HepG2 (cell line): Measurements from ENCODE around the gene SAYSD1. TPM values are rescaled to one million over a fixed set of nuclear protein-coding genes. Genes with fewer than 3 reads are reported as not detected.
A peak's percentile ranks its signal among the peaks of the same experiment; 100 is the strongest.

ENCODE experiments used
- ARID2 ChIP-seq: sonication (generic); formaldehyde crosslinking; IDR thresholded peaks from 2 replicates; pipeline ENCODE4 v1.8.1; 2022; ENCODE audit warnings: mild to moderate bottlenecking, missing genetic modification reagents, borderline replicate concordance
- ATF7 ChIP-seq, 2 experiments: fragments of 450-650 bp in 1 of 2; sonication (generic) in 1 of 2; formaldehyde crosslinking in 1 of 2; IDR thresholded peaks; 2 replicates each; pipeline versions ENCODE4 v1.4.0 to v1.6.1; 2016 to 2020; ENCODE audit warnings: antibody characterized with exemption in 1 of 2, mild to moderate bottlenecking in 1 of 2, missing genetic modification reagents in 1 of 2
- DNMT3B ChIP-seq: conservative IDR thresholded peaks from 2 replicates; pipeline ENCODE4 v1.6.1; 2016; ENCODE audit warnings: missing biosample characterization, control low read depth
- EEA1 ChIP-seq: sonication (generic); formaldehyde crosslinking; IDR thresholded peaks from 2 replicates; pipeline ENCODE4 v1.5.1; 2020; ENCODE audit warnings: mild to moderate bottlenecking, missing genetic modification reagents, borderline replicate concordance
- EED ChIP-seq: sonication (generic); formaldehyde crosslinking; IDR thresholded peaks from 2 replicates; pipeline ENCODE4 v1.5.0; 2020; ENCODE audit warnings: mild to moderate bottlenecking, missing genetic modification reagents
- FOXK1 ChIP-seq: sonication (generic); formaldehyde crosslinking; IDR thresholded peaks from 2 replicates; pipeline ENCODE4 v1.4.0; 2020; ENCODE audit warnings: low read depth, missing genetic modification reagents, borderline replicate concordance
- GATA4 ChIP-seq: sonication (generic); IDR thresholded peaks from 2 replicates; pipeline ENCODE4 v1.6.1; 2016; ENCODE audit warnings: antibody characterized with exemption, low read depth, borderline replicate concordance
- KMT2A ChIP-seq: sonication (generic); formaldehyde crosslinking; IDR thresholded peaks from 2 replicates; pipeline ENCODE4 v1.4.0; 2020; ENCODE audit warnings: missing genetic modification reagents
- MEIS2 ChIP-seq: sonication (generic); formaldehyde crosslinking; IDR thresholded peaks from 2 replicates; pipeline ENCODE4 v1.9.0; 2021; ENCODE audit warnings: mild to moderate bottlenecking, missing genetic modification reagents
- MIER3 ChIP-seq: IDR thresholded peaks from 2 replicates; pipeline ENCODE4 v1.6.1; 2016; ENCODE audit warnings: missing compliant biosample characterization, borderline replicate concordance
- SP2 ChIP-seq: sonication (generic); formaldehyde crosslinking; IDR thresholded peaks from 2 replicates; pipeline ENCODE4 v1.5.1; 2020; ENCODE audit warnings: mild to moderate bottlenecking, missing genetic modification reagents
- TARDBP ChIP-seq: sonication (generic); formaldehyde crosslinking; IDR thresholded peaks from 2 replicates; pipeline ENCODE4 v1.8.0; 2022; ENCODE audit warnings: mild to moderate bottlenecking, missing genetic modification reagents
- THAP11 ChIP-seq: IDR thresholded peaks from 2 replicates; pipeline ENCODE4 v1.6.1; 2016; ENCODE audit warnings: missing biosample characterization, missing genetic modification reagents
- ZNF101 ChIP-seq: sonication (generic); formaldehyde crosslinking; IDR thresholded peaks from 2 replicates; pipeline ENCODE4 v1.4.0; 2020; ENCODE audit warnings: mild to moderate bottlenecking, low read depth, missing genetic modification reagents, borderline replicate concordance
- ZNF180 ChIP-seq: sonication (generic); formaldehyde crosslinking; IDR thresholded peaks from 2 replicates; pipeline ENCODE4 v1.4.0; 2020; ENCODE audit warnings: low read depth, missing genetic modification reagents, borderline replicate concordance
- ZNF207 ChIP-seq: fragments of 450-650 bp; IDR thresholded peaks from 2 replicates; pipeline ENCODE4 v1.6.1; 2016; ENCODE audit warnings: antibody characterized with exemption, borderline replicate concordance
- ZNF383 ChIP-seq: sonication (generic); formaldehyde crosslinking; IDR thresholded peaks from 2 replicates; pipeline ENCODE4 v1.4.0; 2020; ENCODE audit warnings: missing genetic modification reagents, mild to moderate bottlenecking, borderline replicate concordance
- ZNF430 ChIP-seq: sonication (generic); formaldehyde crosslinking; IDR thresholded peaks from 2 replicates; pipeline ENCODE4 v1.9.0; 2021; ENCODE audit warnings: mild to moderate bottlenecking, missing genetic modification reagents
- ZNF558 ChIP-seq: sonication (generic); formaldehyde crosslinking; IDR thresholded peaks from 2 replicates; pipeline ENCODE4 v1.9.0; 2022; ENCODE audit warnings: mild to moderate bottlenecking, missing genetic modification reagents, borderline replicate concordance
- ZNF749 ChIP-seq: sonication (generic); formaldehyde crosslinking; IDR thresholded peaks from 2 replicates; pipeline ENCODE4 v1.8.0; 2022; ENCODE audit warnings: mild to moderate bottlenecking, missing genetic modification reagents, moderate library complexity, borderline replicate concordance
- ZSCAN31 ChIP-seq: sonication (generic); formaldehyde crosslinking; IDR thresholded peaks from 2 replicates; pipeline ENCODE4 v1.5.0; 2020; ENCODE audit warnings: low read depth, mild to moderate bottlenecking, missing genetic modification reagents
- polyA plus RNA-seq, 8 experiments: library from polyadenylated mRNA; depleted of rRNA in 3 of 8; stranded (reverse) in 7 of 8; unstranded in 1 of 8; fragments of >200 nt; fragmentation: Illumina TruSeq in 4 of 8; extraction: Trizol in 4 of 8; gene quantifications; 2 replicates each; pipeline versions ENCODE4 v1.2.1 to v1.2.3, GENCODE V29; 2011 to 2016; ENCODE audit warnings: low read depth in 4 of 8, missing spikeins in 1 of 8, mixed read lengths in 1 of 8; ENCODE audit not compliant: insufficient read depth in 1 of 8
- total RNA-seq, 5 experiments: library from RNA; depleted of rRNA; stranded (reverse); fragments of >200 nt; fragmentation: Illumina TruSeq; extraction: Trizol; gene quantifications; 2 replicates each; pipeline ENCODE4 v1.2.3, GENCODE V29; 2016; ENCODE audit warnings: low read depth in 1 of 5
- TF ChIP-seq, protein P1 (sequence below): sonication (generic); formaldehyde crosslinking; IDR thresholded peaks from 2 replicates; pipeline ENCODE4 v1.5.1; 2020; ENCODE audit warnings: mild to moderate bottlenecking, missing genetic modification reagents, moderate library complexity
- TF ChIP-seq, protein P2 (sequence below): sonication (generic); formaldehyde crosslinking; IDR thresholded peaks from 2 replicates; pipeline ENCODE4 v1.4.0; 2020; ENCODE audit warnings: missing genetic modification reagents

SAYSD1 gene
- total and polyA plus RNA-seq, 2 of the 13 experiments (the other 11 are each of a cell fraction or from before 2014, with no cell fraction given): 10.1 to 16.0 TPM

DNA sequence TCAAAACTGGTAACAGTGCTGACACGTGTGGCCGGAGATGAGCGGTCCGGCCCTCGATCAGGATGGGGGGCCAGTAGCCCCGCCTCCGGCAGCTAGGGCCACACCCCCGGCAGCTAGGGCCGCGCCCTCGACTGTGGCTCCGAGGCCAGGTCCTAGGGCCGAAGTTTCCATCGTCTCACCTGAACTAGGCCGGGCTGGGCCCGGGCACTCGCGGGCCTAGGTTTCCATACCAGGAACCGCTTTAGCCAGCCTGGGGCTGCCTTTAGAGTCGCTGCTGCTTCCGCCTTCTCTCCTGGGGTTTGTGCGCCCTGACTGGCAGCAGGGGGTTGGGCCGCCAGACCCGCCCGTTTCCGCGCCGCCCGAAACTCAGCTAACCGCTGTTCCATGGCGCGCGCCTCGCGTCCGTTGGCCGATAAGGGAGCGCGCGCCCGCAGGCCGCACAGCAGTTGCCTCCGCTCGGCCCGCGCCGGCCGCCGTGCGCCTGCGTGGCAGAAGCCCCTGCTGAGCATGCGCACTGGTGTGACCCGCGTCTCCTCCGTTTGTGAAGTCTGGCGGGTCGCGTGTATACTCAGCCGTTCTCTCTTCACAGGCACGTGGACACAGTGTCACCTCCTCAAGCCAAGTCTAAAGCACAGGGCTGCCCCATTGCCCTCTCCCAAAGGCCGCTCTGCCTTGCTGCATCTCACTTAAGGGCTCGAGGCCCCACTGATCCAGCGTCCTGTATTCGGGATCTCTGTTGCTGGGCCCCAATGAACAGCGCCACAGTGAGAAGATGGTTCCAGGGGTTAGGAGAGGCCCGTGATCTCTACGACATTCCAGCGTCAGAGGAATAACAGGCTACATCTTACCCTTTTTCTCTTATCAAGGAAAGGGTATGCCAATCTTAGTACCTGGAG lies at the start of gene SAYSD1 (continued):
- TF ChIP-seq, protein P1, sequence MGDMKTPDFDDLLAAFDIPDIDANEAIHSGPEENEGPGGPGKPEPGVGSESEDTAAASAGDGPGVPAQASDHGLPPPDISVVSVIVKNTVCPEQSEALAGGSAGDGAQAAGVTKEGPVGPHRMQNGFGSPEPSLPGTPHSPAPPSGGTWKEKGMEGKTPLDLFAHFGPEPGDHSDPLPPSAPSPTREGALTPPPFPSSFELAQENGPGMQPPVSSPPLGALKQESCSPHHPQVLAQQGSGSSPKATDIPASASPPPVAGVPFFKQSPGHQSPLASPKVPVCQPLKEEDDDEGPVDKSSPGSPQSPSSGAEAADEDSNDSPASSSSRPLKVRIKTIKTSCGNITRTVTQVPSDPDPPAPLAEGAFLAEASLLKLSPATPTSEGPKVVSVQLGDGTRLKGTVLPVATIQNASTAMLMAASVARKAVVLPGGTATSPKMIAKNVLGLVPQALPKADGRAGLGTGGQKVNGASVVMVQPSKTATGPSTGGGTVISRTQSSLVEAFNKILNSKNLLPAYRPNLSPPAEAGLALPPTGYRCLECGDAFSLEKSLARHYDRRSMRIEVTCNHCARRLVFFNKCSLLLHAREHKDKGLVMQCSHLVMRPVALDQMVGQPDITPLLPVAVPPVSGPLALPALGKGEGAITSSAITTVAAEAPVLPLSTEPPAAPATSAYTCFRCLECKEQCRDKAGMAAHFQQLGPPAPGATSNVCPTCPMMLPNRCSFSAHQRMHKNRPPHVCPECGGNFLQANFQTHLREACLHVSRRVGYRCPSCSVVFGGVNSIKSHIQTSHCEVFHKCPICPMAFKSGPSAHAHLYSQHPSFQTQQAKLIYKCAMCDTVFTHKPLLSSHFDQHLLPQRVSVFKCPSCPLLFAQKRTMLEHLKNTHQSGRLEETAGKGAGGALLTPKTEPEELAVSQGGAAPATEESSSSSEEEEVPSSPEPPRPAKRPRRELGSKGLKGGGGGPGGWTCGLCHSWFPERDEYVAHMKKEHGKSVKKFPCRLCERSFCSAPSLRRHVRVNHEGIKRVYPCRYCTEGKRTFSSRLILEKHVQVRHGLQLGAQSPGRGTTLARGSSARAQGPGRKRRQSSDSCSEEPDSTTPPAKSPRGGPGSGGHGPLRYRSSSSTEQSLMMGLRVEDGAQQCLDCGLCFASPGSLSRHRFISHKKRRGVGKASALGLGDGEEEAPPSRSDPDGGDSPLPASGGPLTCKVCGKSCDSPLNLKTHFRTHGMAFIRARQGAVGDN: peak; percentile 100
- no peak; the same call in none of the 2 replicates for TF ChIP-seq KMT2A (CRISPR knock-in tag)
- TF ChIP-seq DNMT3B: peak; percentile 98
- no peak for TF ChIP-seq ATF7 (IDR thresholded peaks at IDR 0.05)
- TF ChIP-seq ATF7 (CRISPR knock-in tag; IDR thresholded peaks at IDR 0.05): peak; percentile 84
- peak; percentile 16; the same call in 1 of the 2 replicates for TF ChIP-seq TARDBP (CRISPR knock-in tag)
- 0 out of 2 replicates have a peak, but pooled peaks have one; percentile 84 for TF ChIP-seq ZNF383 (CRISPR knock-in tag)
- TF ChIP-seq EEA1: peak; percentile 91; the same call in 1 of the 2 replicates
- TF ChIP-seq GATA4: peak; percentile 65
- peak; percentile 80 for TF ChIP-seq MEIS2 (CRISPR knock-in tag)
- TF ChIP-seq, protein P2, sequence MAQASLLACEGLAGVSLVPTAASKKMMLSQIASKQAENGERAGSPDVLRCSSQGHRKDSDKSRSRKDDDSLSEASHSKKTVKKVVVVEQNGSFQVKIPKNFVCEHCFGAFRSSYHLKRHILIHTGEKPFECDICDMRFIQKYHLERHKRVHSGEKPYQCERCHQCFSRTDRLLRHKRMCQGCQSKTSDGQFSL (CRISPR knock-in tag): peak; percentile 75
- TF ChIP-seq ZNF180 (CRISPR knock-in tag): no peak
- peak; percentile 98 for TF ChIP-seq ARID2 (CRISPR knock-in tag)
- no peak for TF ChIP-seq ZNF207
- peak; percentile 57; the same call in 1 of the 2 replicates for TF ChIP-seq ZNF101 (CRISPR knock-in tag)
- TF ChIP-seq EED (CRISPR knock-in tag): peak; percentile 96
- peak; percentile 40; the same call in 1 of the 2 replicates for TF ChIP-seq ZNF558
- peak; percentile 53 for TF ChIP-seq ZSCAN31 (CRISPR knock-in tag)
- no peak; the same call in 1 of the 2 replicates for TF ChIP-seq MIER3 (CRISPR knock-in tag)
- peak; percentile 99 for TF ChIP-seq ZNF749
- TF ChIP-seq SP2 (CRISPR knock-in tag): peak; percentile 43; the same call in 1 of the 2 replicates
- peak; percentile 50; the same call in 1 of the 2 replicates for TF ChIP-seq FOXK1 (CRISPR knock-in tag)
- peak; percentile 82; the same call in 1 of the 2 replicates for TF ChIP-seq ZNF430 (CRISPR knock-in tag)
- TF ChIP-seq THAP11 (CRISPR knock-in tag): peak; percentile 76
